ENCODE data around the gene RNASE13. TPM values are rescaled to one million over a fixed set of nuclear protein-coding genes. Genes with fewer than 3 reads are reported as not detected.

RNASE13 gene
- total RNA-seq, 1 experiment from 2014 or later, result 0.15 TPM

DNA sequence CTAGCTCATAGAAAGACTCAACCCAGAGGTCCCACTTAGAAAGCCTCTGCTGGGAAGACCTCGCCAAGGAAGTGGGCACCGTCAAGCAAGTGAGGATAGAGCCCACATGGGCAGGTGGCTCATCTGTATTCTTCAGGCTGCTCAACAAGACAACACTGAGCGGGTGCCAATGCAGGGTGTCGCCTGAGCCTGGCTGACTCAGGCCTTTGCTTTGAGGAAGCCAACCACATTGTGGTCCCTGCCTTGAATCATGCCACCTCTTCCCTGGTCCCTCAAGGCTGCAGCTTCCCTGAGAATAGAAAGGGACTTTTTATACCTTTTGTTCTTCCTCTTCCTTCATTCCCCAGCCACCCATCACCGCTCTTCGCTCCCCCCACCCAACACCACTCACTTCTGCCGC, 2.1 kb upstream of the RNASE13 start:
- intact Hi-C loops (cut with micrococcal nuclease), result no loop called here
- TF ChIP-seq SP1 (IDR thresholded peaks at IDR 0.05; ENCODE audit: low read depth) (no peak), POLR2A (IDR thresholded peaks at IDR 0.05; ENCODE audit: borderline replicate concordance, extremely low read depth, insufficient read depth, insufficient read length) (no peak)
- H3K79me2 ChIP-seq (ENCODE audit: insufficient read depth, low read length), result no peaks in the 10 kb centered on the region
- DNase-seq (ENCODE audit: low read depth, low spot score) (no peak), ATAC-seq (no peak; the same call in 1 of the 2 replicates)
- RAD21 ChIA-PET (ENCODE audit: low non-redundant PET in 1 of 2, low total read pairs in 2 of 2, uncharacterized antibody in 2 of 2, unreplicated experiment in 2 of 2), result no interaction called here
- peaks cover 0 to 7% of the 10 kb centered on the region in 2 experiments; a peak in 1 of 4 replicates for H3K4me1 ChIP-seq (ENCODE audit: control insufficient read depth in 1 of 2, insufficient read depth in 2 of 2, low read length in 2 of 2)
- no peaks in the 10 kb centered on the region for H3K36me3 ChIP-seq (ENCODE audit: control insufficient read depth in 1 of 2, insufficient read depth in 2 of 2, low read length in 2 of 2)
- CTCF ChIA-PET, result interaction anchor here (5.2 kb wide), 1 partner anchor 22 kb away, joined by 25 read pairs; no protein-coding TSS in a partner anchor
- no peaks in the 10 kb centered on the region for H3K9me3 ChIP-seq (ENCODE audit: control insufficient read depth in 1 of 2, insufficient read depth in 1 of 2, low read depth in 1 of 2, low read length in 2 of 2)
- no TSS peak for BruUV-seq (replicated peaks)
- no peaks in the 10 kb centered on the region; the same call in 1 of the 2 replicates for H3K27me3 ChIP-seq (ENCODE audit: insufficient read depth, low read length)
- H3K9ac ChIP-seq (ENCODE audit: low read length), result no peak overlapping the region
- H4K20me1 ChIP-seq (ENCODE audit: insufficient read depth), result no peaks in the 10 kb centered on the region
- H3K27ac ChIP-seq (ENCODE audit: low read depth, low read length), result no peak overlapping the region
- H3K4me2 ChIP-seq (ENCODE audit: low read length), result no peak overlapping the region
- POLR2A ChIA-PET, result no interaction called here
- no peak overlapping the region for H3K4me3 ChIP-seq (replicated peaks in 1 of 2; ENCODE audit: low read depth in 1 of 2, low read length in 2 of 2)
- H2AFZ ChIP-seq (ENCODE audit: low read depth, low read length, poor library complexity, severe bottlenecking), result no peak overlapping the region
- no peaks in the 10 kb centered on the region for H3K9me2 ChIP-seq (ENCODE audit: insufficient read depth)

DNA sequence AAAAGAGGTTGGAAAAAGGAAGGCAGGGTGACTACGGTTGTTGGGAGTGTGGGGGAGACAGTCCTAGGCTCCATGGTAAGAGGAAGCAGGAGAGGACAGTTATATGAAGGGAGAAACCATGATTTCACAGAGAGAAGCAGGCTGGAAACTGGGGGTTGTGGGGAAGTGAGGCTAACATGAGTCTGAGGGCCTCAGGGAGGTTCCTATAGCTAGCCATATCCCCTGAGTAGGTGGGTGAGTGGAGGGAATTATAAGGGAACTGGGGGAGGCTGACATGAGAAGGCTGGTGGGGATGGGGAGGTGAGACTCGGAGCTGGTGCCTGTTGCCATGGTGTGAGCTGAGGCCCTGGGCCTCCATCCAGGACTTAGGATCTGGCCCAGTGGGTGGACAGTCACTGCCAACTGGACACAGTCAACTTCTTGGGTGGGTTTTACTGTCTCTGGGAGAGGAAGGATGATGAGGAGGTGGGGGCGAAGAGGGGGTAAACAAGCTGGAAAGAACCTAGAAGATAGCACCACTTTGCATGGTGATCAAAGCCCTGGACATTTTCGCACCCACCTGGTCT, 1.4 kb downstream of the RNASE13 start:
- Histone ChIP-seq H3K27me3 (ENCODE audit: insufficient read depth, low read length) (no peaks in the 10 kb centered on the region; the same call in 1 of the 2 replicates), H3K9me3 (ENCODE audit: control insufficient read depth in 1 of 2, insufficient read depth in 1 of 2, low read depth in 1 of 2, low read length in 2 of 2) (no peaks in the 10 kb centered on the region), H3K4me2 (ENCODE audit: low read length) (no peak overlapping the region), H4K20me1 (ENCODE audit: insufficient read depth) (no peaks in the 10 kb centered on the region), H3K9me2 (ENCODE audit: insufficient read depth) (no peaks in the 10 kb centered on the region), H3K4me3 (replicated peaks in 1 of 2; ENCODE audit: low read depth in 1 of 2, low read length in 2 of 2) (no peak overlapping the region), H3K27ac (ENCODE audit: low read depth, low read length) (no peak overlapping the region), H3K36me3 (ENCODE audit: control insufficient read depth in 1 of 2, insufficient read depth in 2 of 2, low read length in 2 of 2) (no peaks in the 10 kb centered on the region), H3K79me2 (ENCODE audit: insufficient read depth, low read length) (no peaks in the 10 kb centered on the region), H3K4me1 (ENCODE audit: control insufficient read depth in 1 of 2, insufficient read depth in 2 of 2, low read length in 2 of 2) (peaks cover 0 to 7% of the 10 kb centered on the region in 2 experiments; a peak in 1 of 4 replicates), H3K9ac (ENCODE audit: low read length) (no peak overlapping the region), H2AFZ (ENCODE audit: low read depth, low read length, poor library complexity, severe bottlenecking) (no peak overlapping the region)
- intact Hi-C loops (cut with micrococcal nuclease), result no loop called here
- no peak for ATAC-seq
- TF ChIP-seq EGR1 (IDR thresholded peaks at IDR 0.05; ENCODE audit: low read depth) (no peak), ELF1 (IDR thresholded peaks at IDR 0.05; ENCODE audit: borderline replicate concordance, low read depth) (no peak), SP1 (IDR thresholded peaks at IDR 0.05; ENCODE audit: low read depth) (no peak), FOSL1 (IDR thresholded peaks at IDR 0.05; ENCODE audit: low read depth) (no peak), SIN3A (IDR thresholded peaks at IDR 0.05; ENCODE audit: low read depth) (no peak), ZFX (IDR thresholded peaks at IDR 0.05) (no peak), EZH2phosphoT487 (IDR thresholded peaks at IDR 0.05; ENCODE audit: borderline replicate concordance) (no peak), YY1 (IDR thresholded peaks at IDR 0.05; ENCODE audit: extremely low read depth, insufficient replicate concordance, low read depth, low read length) (no peak), POLR2A (IDR thresholded peaks at IDR 0.05; ENCODE audit: borderline replicate concordance, extremely low read depth, insufficient read depth, insufficient read length) (no peak), CEBPB (IDR thresholded peaks at IDR 0.05; ENCODE audit: low read depth) (no peak), TCF7L2 (IDR thresholded peaks at IDR 0.05; ENCODE audit: borderline replicate concordance, extremely low read depth, insufficient read depth, insufficient read length) (no peak), SRF (IDR thresholded peaks at IDR 0.05; ENCODE audit: low read depth) (no peak), ZNF274 (IDR thresholded peaks at IDR 0.05; ENCODE audit: low read depth, low read length) (no peak), POLR2AphosphoS5 (IDR thresholded peaks at IDR 0.05; ENCODE audit: low read depth, low read length) (no peak), EZH2 (IDR thresholded peaks at IDR 0.05) (no peak)
- TF ChIP-seq, protein P1, sequence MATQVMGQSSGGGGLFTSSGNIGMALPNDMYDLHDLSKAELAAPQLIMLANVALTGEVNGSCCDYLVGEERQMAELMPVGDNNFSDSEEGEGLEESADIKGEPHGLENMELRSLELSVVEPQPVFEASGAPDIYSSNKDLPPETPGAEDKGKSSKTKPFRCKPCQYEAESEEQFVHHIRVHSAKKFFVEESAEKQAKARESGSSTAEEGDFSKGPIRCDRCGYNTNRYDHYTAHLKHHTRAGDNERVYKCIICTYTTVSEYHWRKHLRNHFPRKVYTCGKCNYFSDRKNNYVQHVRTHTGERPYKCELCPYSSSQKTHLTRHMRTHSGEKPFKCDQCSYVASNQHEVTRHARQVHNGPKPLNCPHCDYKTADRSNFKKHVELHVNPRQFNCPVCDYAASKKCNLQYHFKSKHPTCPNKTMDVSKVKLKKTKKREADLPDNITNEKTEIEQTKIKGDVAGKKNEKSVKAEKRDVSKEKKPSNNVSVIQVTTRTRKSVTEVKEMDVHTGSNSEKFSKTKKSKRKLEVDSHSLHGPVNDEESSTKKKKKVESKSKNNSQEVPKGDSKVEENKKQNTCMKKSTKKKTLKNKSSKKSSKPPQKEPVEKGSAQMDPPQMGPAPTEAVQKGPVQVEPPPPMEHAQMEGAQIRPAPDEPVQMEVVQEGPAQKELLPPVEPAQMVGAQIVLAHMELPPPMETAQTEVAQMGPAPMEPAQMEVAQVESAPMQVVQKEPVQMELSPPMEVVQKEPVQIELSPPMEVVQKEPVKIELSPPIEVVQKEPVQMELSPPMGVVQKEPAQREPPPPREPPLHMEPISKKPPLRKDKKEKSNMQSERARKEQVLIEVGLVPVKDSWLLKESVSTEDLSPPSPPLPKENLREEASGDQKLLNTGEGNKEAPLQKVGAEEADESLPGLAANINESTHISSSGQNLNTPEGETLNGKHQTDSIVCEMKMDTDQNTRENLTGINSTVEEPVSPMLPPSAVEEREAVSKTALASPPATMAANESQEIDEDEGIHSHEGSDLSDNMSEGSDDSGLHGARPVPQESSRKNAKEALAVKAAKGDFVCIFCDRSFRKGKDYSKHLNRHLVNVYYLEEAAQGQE (IDR thresholded peaks at IDR 0.05; ENCODE audit: low read depth), result no peak
- no TSS peak for BruUV-seq (replicated peaks)
- ChIA-PET POLR2A (no interaction called here), CTCF (interaction anchor here (5.2 kb wide), 1 partner anchor 18 kb away, joined by 25 read pairs; no protein-coding TSS in a partner anchor), RAD21 (ENCODE audit: low non-redundant PET in 1 of 2, low total read pairs in 2 of 2, uncharacterized antibody in 2 of 2, unreplicated experiment in 2 of 2) (no interaction called here)
- DNase-seq (ENCODE audit: low read depth, low spot score), result no peak
